Epithelial cell of proximal tubule (primary cell): ENCODE measurements around the gene NOL9. TPM values are rescaled to one million over a fixed set of nuclear protein-coding genes. Genes with fewer than 3 reads are reported as not detected.

Source experiments
- DNase-seq: peaks from one replicate; pipeline ENCODE4 v3.0.0-alpha.2; 2011; ENCODE audit warnings: low read depth
- H3K4me3 ChIP-seq: 2 replicates; pipeline ENCODE4 v1.5.1; 2011; ENCODE audit warnings: low read depth, mild to moderate bottlenecking, low read length
- CTCF ChIP-seq: conservative IDR thresholded peaks from 2 replicates; pipeline ENCODE4 v1.5.1; 2012; ENCODE audit warnings: low read depth, mild to moderate bottlenecking, low read length
- total RNA-seq: library from RNA; depleted of rRNA; stranded (reverse); fragments of >200 nt; gene quantifications from 2 replicates; pipeline ENCODE4 v1.2.3, GENCODE V29; 2015

Gene NOL9
- total RNA-seq, 1 donor from 2014 or later, result 18.5 TPM

- no peak for DNase-seq
- no peak for TF ChIP-seq CTCF
- peak overlapping the region; percentile 99 for H3K4me3 ChIP-seq
Observed at GRCh38 chr1:6488602-6489382, 65.5 kb downstream of the NOL9 start.

- no peak overlapping the region for H3K4me3 ChIP-seq
- DNase-seq, result no peak
- TF ChIP-seq CTCF, result no peak
Observed at GRCh38 chr1:6487804-6488484, 66.4 kb downstream of the NOL9 start.

- no peak overlapping the region for H3K4me3 ChIP-seq
- DNase-seq, result no peak
- TF ChIP-seq CTCF, result peak; percentile 92
Observed at GRCh38 chr1:6486433-6487011, 67.8 kb downstream of the NOL9 start.

DNA sequence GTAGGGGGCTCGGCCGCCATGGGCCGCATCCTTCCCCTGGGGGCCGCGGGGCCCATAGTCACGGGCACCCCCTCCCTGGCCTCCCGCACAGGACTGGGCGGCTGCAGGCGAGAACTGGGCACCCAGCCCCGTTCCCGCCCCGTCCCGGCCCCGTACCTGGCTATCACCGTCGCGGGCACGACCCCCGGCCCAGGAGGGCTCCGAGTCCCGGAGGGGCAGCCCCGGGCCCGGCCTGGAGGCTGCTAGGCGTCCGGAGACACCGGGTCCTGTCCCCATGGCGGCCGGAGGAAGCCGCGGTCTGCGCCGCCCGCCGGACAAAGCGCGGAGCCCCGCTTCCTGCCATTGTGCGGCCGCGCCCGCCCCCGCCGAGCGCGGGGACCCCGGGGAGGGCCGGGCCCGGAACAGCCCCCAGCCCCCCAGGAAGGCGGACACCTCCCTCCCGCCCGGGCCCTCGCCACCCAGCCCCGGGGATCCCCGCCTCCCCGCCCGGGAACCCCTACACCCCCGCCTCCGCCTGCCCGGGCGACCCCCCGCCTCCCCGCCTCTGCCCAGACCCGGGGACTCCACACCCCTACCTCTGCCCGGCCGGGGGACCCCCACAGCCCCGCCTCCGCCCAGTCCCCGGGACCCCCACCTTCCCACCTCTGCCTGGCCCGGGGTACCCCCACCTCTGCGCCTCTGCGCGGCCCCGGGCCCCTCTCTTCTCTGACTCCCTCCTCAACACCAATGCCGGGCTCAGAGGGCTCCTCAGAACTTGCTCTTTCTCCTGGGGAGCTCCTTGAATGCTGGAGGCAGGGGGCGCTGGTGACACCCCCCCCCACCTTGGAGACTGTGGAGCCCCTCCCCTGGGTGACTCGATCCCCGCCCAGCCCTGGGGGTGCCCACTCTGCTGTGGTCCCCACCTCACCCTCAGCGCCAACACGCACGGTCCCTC, 68.9 kb downstream of the NOL9 start:
- peak overlapping the region; percentile 41 for H3K4me3 ChIP-seq
- TF ChIP-seq CTCF, result no peak
- no peak for DNase-seq

DNA sequence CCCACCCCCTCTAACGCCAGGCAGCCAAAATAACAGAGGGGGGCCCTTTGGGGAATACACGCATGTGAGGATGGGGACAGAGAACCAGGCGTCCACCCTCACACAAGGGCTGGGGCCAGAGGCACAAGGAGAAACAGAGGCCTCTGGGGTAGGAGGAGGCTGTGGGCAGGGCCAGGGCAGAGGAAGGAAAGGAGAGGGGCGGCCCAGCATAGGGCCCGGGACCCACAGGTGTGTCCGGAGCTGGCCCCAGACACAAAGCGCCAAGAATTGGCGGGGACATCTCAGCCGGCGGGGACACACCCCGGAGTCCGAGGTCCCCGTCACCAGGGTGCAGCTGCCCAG, 69.5 kb downstream of the NOL9 start:
- TF ChIP-seq CTCF, result no peak
- DNase-seq, result no peak
- peak overlapping the region; percentile 41 for H3K4me3 ChIP-seq

GRCh38 chr1:6483761-6484117, 70.6 kb downstream of the NOL9 start:
- no peak for TF ChIP-seq CTCF
- no peak overlapping the region for H3K4me3 ChIP-seq
- DNase-seq, result no peak
